GM21423 (cell line): ENCODE results near the gene ZDHHC11B.

Experiments
- ATAC-seq: cut with Tn5 transposase; IDR thresholded peaks from one replicate; pipeline ENCODE4 v1.9.1; 2021; ENCODE audit warnings: mild to moderate bottlenecking, moderate library complexity; ENCODE audit not compliant: unreplicated experiment

The ZDHHC11B gene

GRCh38 chr5:675871-676698 is 108.4 kb downstream of the ZDHHC11B start:
- ATAC-seq: no peak

DNA sequence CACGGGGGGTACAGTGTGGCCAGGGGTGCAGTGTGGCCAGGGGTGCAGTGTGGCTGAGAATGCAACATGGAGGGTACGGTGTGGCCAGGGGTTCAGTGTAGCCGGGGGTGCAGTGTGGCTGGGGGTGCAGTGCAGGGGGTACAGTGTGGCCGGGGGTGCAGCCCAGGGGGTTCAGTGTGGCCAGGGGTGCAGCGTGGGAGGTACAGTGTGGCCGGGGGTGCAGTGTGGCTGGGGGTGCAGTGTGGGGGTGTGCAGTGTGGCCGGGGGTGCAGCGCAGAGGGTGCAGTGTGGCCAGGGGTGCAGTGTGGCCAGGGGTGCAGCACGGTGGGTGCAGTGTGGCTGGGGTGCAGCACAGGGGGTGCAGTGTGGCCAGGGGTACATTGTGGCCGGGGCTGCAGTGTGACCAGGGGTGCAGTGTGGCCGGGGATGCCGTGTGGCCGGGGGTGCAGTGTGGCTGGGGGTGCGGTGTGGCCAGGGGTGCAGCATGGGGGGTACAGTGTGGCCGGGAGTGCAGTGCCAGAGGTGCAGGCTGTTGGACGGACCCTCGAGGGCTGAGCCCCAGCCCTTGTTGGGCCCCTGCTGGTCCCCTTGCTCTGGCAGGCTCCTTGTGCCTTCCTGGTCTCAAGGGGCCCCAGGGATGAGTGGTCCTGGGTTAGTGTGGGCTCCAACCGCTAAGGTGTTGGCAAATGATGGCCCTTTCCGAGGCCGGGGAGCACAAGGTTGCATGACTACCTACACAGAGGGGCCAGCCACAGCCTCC is 109.2 kb downstream of the ZDHHC11B start:
- ATAC-seq: no peak

- ATAC-seq: no peak
Observed at GRCh38 chr5:674630-675011, 109.9 kb downstream of the ZDHHC11B start.

DNA sequence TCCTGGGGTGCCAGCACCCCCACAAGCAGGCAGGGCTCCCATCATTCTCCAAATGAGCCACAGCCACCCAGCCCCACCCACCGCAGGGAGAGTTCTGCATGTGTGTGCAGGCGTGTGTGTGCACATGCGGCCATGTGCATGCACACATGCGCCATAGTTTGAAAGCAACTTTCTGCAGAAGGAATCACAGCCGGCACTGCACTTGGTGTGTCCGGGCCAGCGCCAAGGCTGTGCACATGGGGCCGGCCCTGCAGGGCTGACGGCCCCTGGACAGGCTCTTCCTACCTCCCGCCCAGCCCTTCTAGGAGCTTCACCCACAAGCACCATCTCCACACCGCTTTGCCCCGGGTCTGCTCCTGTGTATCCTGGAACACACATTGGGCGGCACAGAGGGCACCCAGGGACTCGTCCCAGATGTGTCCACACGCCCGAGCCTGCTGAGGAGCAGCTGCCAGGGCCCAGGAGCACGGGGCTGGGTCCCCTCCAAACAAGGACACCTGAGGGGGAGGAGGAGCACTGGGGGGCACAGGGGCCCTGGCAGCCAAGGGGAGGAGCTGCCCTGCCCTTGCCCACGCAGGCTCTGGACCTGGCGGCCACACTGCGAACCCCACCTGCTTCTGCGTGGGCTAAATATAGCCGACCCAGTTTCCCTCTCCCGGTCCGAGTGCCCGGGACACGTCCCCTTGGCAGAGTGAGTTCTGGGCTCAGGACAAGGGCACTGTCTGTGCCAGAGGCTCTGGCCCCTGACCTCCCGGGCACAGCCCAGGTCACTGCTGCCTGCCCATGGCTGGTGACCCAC is 110.5 kb downstream of the ZDHHC11B start:
- no peak for ATAC-seq

DNA sequence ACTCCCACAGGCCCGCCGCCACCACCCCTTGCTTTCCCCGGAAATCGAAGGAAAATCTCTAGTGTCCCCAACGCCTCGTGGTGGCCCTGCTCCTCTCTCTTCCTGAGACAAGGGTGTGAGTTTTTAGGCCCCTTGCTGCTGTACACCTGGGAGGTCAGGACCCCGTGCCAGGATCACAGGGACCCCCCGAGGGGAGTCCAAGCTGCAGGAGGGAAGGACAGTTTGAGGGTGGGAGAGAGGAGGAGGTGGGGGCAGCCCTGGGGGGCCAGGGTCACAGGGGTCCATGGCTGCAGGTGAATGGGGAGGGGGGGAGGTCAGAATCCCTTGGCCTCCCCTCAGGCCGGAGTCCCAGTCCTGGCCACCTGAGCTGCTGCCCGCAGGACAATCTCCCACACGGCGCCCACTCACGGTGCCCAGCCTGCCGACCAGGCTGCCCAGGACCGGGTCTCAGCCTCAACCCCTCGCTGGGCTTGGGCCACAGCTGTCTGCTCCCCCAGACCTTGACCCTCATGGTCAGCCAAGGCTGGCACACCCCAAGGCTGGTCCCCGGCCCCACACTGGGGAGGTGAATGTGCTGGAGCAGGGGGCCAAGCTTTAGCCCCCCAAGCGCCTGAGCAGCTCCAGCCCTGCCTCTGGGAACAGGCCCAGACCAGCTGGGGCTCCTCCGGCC is 111.2 kb downstream of the ZDHHC11B start:
- no peak for ATAC-seq

GRCh38 chr5:672329-673160 is 112.0 kb downstream of the ZDHHC11B start:
- no peak for ATAC-seq

GRCh38 chr5:671459-672328 is 112.8 kb downstream of the ZDHHC11B start:
- peak; percentile 66 for ATAC-seq

GRCh38 chr5:670396-671270 is 113.9 kb downstream of the ZDHHC11B start:
- ATAC-seq: no peak

- ATAC-seq: no peak
Observed at GRCh38 chr5:669842-670395, 114.6 kb downstream of the ZDHHC11B start.

GRCh38 chr5:669111-669841 is 115.3 kb downstream of the ZDHHC11B start:
- no peak for ATAC-seq

DNA sequence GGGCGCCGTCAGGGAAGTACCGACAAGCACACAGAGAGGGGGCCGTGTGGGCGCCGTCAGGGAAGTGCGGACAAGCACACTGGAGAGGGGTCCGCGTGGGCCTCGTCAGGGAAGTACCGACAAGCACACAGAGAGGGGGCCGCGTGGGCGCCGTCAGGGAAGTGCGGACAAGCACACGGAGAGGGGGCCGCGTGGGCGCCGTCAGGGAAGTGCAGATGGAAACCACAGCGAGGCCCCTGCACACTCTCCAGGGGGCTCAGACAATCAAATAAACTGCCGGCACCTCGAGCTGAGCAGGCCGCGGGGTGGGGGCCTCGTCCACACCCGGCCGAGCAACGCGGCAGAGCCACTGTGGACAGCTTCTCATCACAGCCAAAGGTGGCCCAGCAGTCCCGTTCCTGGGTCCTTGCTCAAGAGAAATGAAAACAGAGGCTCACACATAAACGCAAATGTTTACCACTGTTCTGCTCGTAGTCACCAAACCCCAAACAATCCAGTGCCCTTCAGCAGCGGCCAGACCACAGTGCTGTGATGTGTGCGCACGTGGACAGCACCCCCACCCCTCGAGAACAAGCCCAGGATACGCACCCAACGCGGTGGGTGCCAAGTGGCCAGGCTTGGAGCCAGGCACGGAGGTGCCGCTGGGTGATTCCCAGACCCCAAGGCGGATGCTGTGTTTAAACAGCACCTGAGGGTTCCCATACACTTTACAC is 116.1 kb downstream of the ZDHHC11B start:
- no peak for ATAC-seq

GRCh38 chr5:666816-667498 is 117.6 kb downstream of the ZDHHC11B start:
- ATAC-seq: no peak

DNA sequence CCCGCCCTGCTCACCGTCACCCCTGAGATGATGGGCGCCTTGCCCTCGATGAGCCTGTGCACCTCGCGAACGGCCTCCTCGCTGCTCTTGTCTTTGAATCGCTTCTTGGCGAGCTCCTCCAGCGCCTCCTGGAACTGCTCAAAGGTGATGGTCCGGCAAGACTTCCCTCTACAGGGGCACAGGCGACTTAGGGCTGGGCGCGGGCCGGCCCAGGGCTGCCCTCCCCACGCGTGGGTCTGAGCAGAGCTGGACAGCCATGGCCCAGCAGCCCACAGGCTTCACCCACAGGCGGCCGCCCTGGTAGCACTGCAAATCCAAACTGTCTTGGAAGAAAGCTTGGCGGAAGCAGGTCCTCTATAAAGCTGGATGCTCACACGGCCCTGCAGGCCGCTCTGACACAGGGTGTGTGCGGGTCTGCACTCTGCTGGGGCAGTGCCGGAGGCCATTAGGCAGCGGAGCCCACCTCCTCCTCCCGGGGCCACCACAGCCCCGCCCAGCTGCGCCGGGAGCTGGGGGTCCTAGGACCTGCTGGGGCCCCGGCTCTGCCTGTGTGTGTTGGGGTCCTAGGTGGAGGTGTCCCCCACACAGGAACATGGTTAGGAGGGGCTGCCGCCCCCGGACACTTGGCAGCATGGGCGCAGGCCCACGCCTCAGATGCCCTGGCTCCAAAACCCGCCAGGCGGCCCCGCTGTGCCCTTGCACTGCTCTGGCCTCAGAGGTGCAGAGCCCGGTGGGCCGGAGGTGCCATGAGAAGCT is 118.4 kb downstream of the ZDHHC11B start:
- ATAC-seq: no peak

GRCh38 chr5:665541-665955 is 119.0 kb downstream of the ZDHHC11B start:
- ATAC-seq: no peak

DNA sequence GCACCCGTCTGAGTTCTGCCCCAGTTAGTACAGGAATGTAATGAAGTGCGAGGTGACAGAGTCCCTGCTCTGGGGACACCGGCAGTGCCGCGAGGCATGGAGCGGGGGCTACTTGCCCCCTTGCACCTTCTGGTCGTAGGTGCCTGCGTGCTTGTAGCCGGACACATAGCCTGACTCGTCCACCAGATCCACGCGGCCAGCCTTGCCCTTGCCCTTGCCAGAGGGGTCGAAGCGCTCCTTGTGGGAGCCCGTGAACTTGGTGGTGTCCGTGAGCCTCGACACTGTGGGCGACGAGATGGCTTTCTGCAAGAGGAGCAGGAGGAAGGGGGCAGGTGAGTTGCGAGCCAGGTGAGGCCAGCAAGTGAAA is 119.6 kb downstream of the ZDHHC11B start:
- ATAC-seq: no peak
